Eye (tissue), 1 donor: ENCODE measurements around the gene SELENOW.

Source experiments
- DNase-seq: peaks from one replicate; pipeline ENCODE4 v3.0.0-alpha.2; 2015

The SELENOW gene

DNA sequence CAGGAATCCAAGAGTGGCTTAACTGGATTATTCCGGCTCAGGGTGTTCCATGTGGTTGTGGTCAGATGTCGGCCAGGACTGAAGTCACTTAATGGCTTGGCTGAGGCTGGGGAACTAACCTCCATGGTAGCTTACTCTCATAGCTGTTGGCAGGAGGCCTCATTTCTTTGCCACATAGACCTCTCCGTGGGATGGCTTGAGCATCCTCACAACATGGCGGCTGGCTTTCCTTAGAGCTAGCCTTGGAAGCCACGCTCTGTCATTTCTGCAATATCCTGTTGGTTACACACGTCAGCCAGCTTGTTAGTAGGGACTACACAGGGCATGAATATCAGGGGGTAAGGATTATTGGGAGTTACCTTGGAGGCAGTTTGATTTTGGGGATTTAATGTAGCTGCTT lies 48.3 kb downstream of the SELENOW start:
- no peak for DNase-seq

DNA sequence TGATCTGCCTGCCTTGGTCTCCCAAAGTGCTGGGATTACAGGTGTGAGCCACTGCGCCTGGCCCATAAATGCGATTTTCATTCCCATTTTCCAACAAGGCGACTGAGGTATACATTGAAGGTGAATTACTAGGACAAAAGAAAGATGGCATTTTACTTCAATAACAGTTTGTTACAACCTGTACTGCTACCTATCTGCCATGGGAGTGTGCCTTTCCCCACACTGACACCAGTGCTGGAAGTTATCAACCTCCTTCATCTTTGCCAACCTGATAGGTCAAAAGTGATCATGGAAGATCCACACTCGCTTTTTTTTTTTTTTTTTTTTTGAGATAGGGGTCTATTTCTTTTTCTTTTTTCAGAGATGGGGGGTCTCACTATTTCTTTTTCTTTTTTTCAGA lies 54.2 kb downstream of the SELENOW start:
- DNase-seq = no peak
